Neural cell (in vitro differentiated cells): ENCODE results near the gene MCOLN1. TPM values are rescaled to one million over a fixed set of nuclear protein-coding genes. Genes with fewer than 3 reads are reported as not detected.

Source experiments
- H2AFZ ChIP-seq: fragments of 200-600, 300-800 bp; sonication (generic), shearing (Covaris generic); 2 replicates; pipeline ENCODE4 v1.6.0; 2014; ENCODE audit warnings: low read depth, mild to moderate bottlenecking, antibody characterized with exemption, low read length, moderate library complexity
- H3F3A ChIP-seq: fragments of 200-600 bp; shearing (Covaris generic); 2 replicates; pipeline ENCODE4 v1.6.1; 2016; ENCODE audit warnings: mild to moderate bottlenecking, moderate library complexity, mixed read lengths, antibody characterized with exemption, low read length; ENCODE audit not compliant: insufficient read depth, poor library complexity, severe bottlenecking
- H3K27ac ChIP-seq: fragments of 200-600, 300-800 bp; sonication (generic), shearing (Covaris generic); 2 replicates; pipeline ENCODE4 v1.5.1; 2014; ENCODE audit warnings: mild to moderate bottlenecking, low read length, moderate library complexity
- H3K27me3 ChIP-seq: fragments of 300-800, 200-600 bp; sonication (generic), shearing (Covaris generic); 2 replicates; pipeline ENCODE4 v1.6.0; 2014; ENCODE audit warnings: mild to moderate bottlenecking, low read depth, low read length, moderate library complexity; ENCODE audit not compliant: insufficient read depth
- H3K36me3 ChIP-seq: fragments of 300-800, 200-600 bp; sonication (generic), shearing (Covaris generic); 2 replicates; pipeline ENCODE4 v1.5.1; 2014; ENCODE audit warnings: mild to moderate bottlenecking, antibody characterized with exemption, low read length, moderate library complexity; ENCODE audit not compliant: insufficient read depth
- H3K4me2 ChIP-seq: fragments of 300-800, 200-600 bp; sonication (generic), shearing (Covaris generic); 2 replicates; pipeline ENCODE4 v1.6.0; 2014; ENCODE audit warnings: mild to moderate bottlenecking, low read length
- H3K4me3 ChIP-seq: fragments of 300-800, 200-600 bp; sonication (generic), shearing (Covaris generic); 2 replicates; pipeline ENCODE4 v1.5.1; 2014; ENCODE audit warnings: mild to moderate bottlenecking, low read length, moderate library complexity
- H3K79me2 ChIP-seq: fragments of 200-600 bp; shearing (Covaris generic); replicated peaks from 2 replicates; pipeline ENCODE4 v1.6.0; 2014; ENCODE audit warnings: mild to moderate bottlenecking, low read length, moderate library complexity; ENCODE audit not compliant: insufficient read depth
- H3K9ac ChIP-seq: fragments of 300-800, 200-600 bp; sonication (generic), shearing (Covaris generic); 2 replicates; pipeline ENCODE4 v1.6.1; 2016; ENCODE audit warnings: mild to moderate bottlenecking, low read length, mixed read lengths
- H3K9me2 ChIP-seq: fragments of 200-600 bp; shearing (Covaris generic); 2 replicates; pipeline ENCODE4 v1.6.1; 2016; ENCODE audit warnings: mild to moderate bottlenecking, low read length, mixed read lengths; ENCODE audit not compliant: insufficient read depth
- H3K9me3 ChIP-seq: fragments of 200-600, 300-800 bp; sonication (generic), shearing (Covaris generic); 2 replicates; pipeline ENCODE4 v1.6.1; 2016; ENCODE audit warnings: mild to moderate bottlenecking, mixed run types, low read length, moderate library complexity, mixed read lengths
- H4K20me1 ChIP-seq: fragments of 200-600 bp; shearing (Covaris generic); 2 replicates; pipeline ENCODE4 v1.6.1; 2016; ENCODE audit warnings: mild to moderate bottlenecking, mixed run types; ENCODE audit not compliant: insufficient read depth
- EP300 ChIP-seq: fragments of 450-650 bp; conservative IDR thresholded peaks from 2 replicates; pipeline ENCODE4 v1.6.1; 2014; ENCODE audit warnings: antibody characterized with exemption, mild to moderate bottlenecking, moderate library complexity; ENCODE audit not compliant: poor library complexity, severe bottlenecking
- EZH2 ChIP-seq: fragments of 200-600, 300-800 bp; shearing (Covaris generic), sonication (generic); IDR thresholded peaks from 2 replicates; pipeline ENCODE4 v1.6.1; 2014; ENCODE audit warnings: antibody characterized with exemption, low read length, borderline replicate concordance, mild to moderate bottlenecking; ENCODE audit not compliant: insufficient read depth, poor library complexity, severe bottlenecking
- MXI1 ChIP-seq: fragments of 450-650 bp; conservative IDR thresholded peaks from 2 replicates; pipeline ENCODE4 v1.6.1; 2014; ENCODE audit warnings: antibody characterized with exemption, mild to moderate bottlenecking; ENCODE audit not compliant: poor library complexity, severe bottlenecking
- POLR2AphosphoS5 ChIP-seq: IDR thresholded peaks from 2 replicates; pipeline ENCODE4 v1.6.1; 2012
- RAD21 ChIP-seq: fragments of 450-650 bp; conservative IDR thresholded peaks from 2 replicates; pipeline ENCODE4 v1.6.1; 2014; ENCODE audit warnings: antibody characterized with exemption, mild to moderate bottlenecking, moderate library complexity
- SMC3 ChIP-seq: fragments of 450-650 bp; conservative IDR thresholded peaks from 2 replicates; pipeline ENCODE4 v1.6.1; 2014; ENCODE audit warnings: antibody characterized with exemption, mild to moderate bottlenecking, moderate library complexity; ENCODE audit not compliant: poor library complexity
- TAF1 ChIP-seq: IDR thresholded peaks from 2 replicates; pipeline ENCODE4 v1.6.1; 2012; ENCODE audit warnings: low read depth
- polyA plus RNA-seq: library from polyadenylated mRNA; depleted of rRNA; stranded (reverse); fragments of >200 nt; gene quantifications from 2 replicates; pipeline ENCODE4 v1.2.3, GENCODE V29; 2014
- TF ChIP-seq, protein P1 (sequence below): IDR thresholded peaks from 2 replicates; pipeline ENCODE4 v1.6.1; 2012; ENCODE audit warnings: borderline replicate concordance
- TF ChIP-seq, protein P2 (sequence below): fragments of 450-650 bp; IDR thresholded peaks from 2 replicates; pipeline ENCODE4 v1.5.1; 2014; ENCODE audit warnings: antibody characterized with exemption, mild to moderate bottlenecking, moderate library complexity; ENCODE audit not compliant: poor library complexity, severe bottlenecking

Gene MCOLN1
- polyA plus RNA-seq, 1 donor from 2014 or later = 16.9 TPM

DNA sequence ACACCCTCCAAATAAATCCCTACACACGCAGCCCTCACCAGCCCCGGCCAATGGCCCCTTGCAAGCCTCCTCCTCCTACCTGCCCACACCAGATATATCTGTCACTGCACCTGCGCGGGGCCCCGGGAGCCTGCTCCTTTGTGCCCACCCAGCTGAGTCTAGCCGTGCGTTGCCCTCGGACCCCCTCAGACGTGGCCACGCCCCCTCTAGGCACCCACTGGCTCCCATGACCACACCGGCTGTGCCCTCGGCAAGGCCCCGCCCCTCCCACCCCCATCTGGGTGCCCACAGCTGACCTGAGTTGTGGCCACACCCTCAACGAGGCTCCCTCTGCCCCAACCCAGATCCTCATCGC lies 6.8 kb downstream of the MCOLN1 start:
- Histone ChIP-seq H3K9ac (no peak overlapping the region), H2AFZ (no peak overlapping the region), H3K9me3 (no peaks in the 10 kb centered on the region), H3K27me3 (no peaks in the 10 kb centered on the region), H3K36me3 (no peaks in the 10 kb centered on the region), H3K4me2 (no peak overlapping the region), H3K9me2 (no peaks in the 10 kb centered on the region), H3F3A (peaks cover under 1% of the 10 kb centered on the region), H3K27ac (no peak overlapping the region), H3K4me3 (no peak overlapping the region), H4K20me1 (no peaks in the 10 kb centered on the region), H3K79me2 (no peaks in the 10 kb centered on the region)
- TF ChIP-seq TAF1 = no peak
- TF ChIP-seq EP300 = no peak
- TF ChIP-seq MXI1 = no peak
- no peak for TF ChIP-seq RAD21
- TF ChIP-seq POLR2AphosphoS5 = no peak
- TF ChIP-seq, protein P1, sequence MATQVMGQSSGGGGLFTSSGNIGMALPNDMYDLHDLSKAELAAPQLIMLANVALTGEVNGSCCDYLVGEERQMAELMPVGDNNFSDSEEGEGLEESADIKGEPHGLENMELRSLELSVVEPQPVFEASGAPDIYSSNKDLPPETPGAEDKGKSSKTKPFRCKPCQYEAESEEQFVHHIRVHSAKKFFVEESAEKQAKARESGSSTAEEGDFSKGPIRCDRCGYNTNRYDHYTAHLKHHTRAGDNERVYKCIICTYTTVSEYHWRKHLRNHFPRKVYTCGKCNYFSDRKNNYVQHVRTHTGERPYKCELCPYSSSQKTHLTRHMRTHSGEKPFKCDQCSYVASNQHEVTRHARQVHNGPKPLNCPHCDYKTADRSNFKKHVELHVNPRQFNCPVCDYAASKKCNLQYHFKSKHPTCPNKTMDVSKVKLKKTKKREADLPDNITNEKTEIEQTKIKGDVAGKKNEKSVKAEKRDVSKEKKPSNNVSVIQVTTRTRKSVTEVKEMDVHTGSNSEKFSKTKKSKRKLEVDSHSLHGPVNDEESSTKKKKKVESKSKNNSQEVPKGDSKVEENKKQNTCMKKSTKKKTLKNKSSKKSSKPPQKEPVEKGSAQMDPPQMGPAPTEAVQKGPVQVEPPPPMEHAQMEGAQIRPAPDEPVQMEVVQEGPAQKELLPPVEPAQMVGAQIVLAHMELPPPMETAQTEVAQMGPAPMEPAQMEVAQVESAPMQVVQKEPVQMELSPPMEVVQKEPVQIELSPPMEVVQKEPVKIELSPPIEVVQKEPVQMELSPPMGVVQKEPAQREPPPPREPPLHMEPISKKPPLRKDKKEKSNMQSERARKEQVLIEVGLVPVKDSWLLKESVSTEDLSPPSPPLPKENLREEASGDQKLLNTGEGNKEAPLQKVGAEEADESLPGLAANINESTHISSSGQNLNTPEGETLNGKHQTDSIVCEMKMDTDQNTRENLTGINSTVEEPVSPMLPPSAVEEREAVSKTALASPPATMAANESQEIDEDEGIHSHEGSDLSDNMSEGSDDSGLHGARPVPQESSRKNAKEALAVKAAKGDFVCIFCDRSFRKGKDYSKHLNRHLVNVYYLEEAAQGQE = no peak
- TF ChIP-seq EZH2 = no peak
- TF ChIP-seq, protein P2, sequence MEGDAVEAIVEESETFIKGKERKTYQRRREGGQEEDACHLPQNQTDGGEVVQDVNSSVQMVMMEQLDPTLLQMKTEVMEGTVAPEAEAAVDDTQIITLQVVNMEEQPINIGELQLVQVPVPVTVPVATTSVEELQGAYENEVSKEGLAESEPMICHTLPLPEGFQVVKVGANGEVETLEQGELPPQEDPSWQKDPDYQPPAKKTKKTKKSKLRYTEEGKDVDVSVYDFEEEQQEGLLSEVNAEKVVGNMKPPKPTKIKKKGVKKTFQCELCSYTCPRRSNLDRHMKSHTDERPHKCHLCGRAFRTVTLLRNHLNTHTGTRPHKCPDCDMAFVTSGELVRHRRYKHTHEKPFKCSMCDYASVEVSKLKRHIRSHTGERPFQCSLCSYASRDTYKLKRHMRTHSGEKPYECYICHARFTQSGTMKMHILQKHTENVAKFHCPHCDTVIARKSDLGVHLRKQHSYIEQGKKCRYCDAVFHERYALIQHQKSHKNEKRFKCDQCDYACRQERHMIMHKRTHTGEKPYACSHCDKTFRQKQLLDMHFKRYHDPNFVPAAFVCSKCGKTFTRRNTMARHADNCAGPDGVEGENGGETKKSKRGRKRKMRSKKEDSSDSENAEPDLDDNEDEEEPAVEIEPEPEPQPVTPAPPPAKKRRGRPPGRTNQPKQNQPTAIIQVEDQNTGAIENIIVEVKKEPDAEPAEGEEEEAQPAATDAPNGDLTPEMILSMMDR = no peak
- TF ChIP-seq SMC3 = no peak

DNA sequence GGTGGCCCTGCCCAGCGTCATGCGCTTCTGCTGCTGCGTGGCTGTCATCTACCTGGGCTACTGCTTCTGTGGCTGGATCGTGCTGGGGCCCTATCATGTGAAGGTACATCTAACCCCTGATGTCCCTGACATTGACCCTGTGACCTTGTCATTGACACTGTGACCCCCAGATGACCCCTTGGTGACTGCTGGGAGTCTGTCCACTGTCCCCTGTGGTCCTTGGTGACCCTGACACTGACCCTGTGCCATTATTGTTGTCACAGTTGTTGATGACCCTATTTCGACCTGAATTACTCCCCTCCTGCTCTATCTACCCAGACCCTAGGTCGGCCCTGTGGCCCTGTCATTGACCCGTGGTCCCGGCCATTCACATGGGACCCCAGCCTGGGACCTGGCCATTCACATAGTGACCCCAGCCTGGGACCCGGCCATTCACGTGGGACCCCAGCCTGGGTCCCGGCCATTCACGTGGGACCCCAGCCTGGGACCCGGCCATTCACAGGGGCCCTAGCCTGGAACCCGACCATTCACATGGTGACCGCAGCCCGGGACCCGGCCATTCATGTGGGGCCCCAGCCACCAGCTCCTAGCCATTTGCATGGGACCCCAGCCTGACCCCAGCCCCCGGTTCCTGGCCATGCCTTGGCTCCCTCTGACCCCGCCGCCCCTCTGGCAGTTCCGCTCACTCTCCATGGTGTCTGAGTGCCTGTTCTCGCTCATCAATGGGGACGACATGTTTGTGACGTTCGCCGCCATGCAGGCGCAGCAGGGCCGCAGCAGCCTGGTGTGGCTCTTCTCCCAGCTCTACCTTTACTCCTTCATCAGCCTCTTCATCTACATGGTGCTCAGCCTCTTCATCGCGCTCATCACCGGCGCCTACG lies 7.4 kb downstream of the MCOLN1 start:
- H3K9me3 ChIP-seq = no peaks in the 10 kb centered on the region
- H3K36me3 ChIP-seq = no peaks in the 10 kb centered on the region
- H3K79me2 ChIP-seq = no peaks in the 10 kb centered on the region
- H3F3A ChIP-seq = peaks cover 5% of the 10 kb centered on the region
- H3K4me3 ChIP-seq = no peak overlapping the region
- H3K9ac ChIP-seq = no peak overlapping the region
- H3K27ac ChIP-seq = no peak overlapping the region
- H3K4me2 ChIP-seq = no peak overlapping the region
- no peak for TF ChIP-seq EP300
- no peak for TF ChIP-seq POLR2AphosphoS5
- TF ChIP-seq RAD21 = no peak
- H3K27me3 ChIP-seq = no peaks in the 10 kb centered on the region
- no peaks in the 10 kb centered on the region for H4K20me1 ChIP-seq
- H3K9me2 ChIP-seq = no peaks in the 10 kb centered on the region
- no peak overlapping the region for H2AFZ ChIP-seq
